HPDE6-E6E7 (cell line): ENCODE data around the gene ALDOB.

Source experiments
- DNase-seq: peaks from one replicate; pipeline ENCODE4 v3.0.0; 2011; ENCODE audit warnings: missing footprints; ENCODE audit errors: extremely low spot score

Gene ALDOB

DNA sequence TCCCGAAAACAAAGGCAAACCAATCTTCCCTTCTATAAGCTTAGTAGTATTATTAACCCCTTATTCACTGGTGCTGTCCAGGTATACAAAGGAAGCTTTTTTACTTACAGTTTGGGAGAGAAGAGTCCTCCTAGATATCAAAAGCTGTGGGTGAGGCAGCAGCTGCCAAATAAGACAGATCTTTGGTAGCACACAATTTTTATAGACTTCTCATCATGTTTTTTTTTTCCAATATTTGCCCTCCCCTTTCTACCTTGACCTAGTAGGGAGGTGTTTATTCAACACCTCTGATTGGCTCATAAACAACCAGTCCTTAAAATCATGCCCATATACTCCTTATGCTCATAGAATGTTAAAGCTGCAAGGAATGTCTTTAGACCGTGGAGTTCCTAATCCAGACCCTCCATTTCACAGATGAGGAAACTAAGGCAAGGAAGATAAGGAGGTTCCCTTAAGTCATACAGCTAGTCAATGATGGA lies at the start of gene ALDOB:
Gene ALDOB, minus strand, starts transcription at position 174 of the 479 bp plus-strand sequence. CDS start 4,887 bp downstream, outside the sequence.
- DNase-seq: no peak

DNA sequence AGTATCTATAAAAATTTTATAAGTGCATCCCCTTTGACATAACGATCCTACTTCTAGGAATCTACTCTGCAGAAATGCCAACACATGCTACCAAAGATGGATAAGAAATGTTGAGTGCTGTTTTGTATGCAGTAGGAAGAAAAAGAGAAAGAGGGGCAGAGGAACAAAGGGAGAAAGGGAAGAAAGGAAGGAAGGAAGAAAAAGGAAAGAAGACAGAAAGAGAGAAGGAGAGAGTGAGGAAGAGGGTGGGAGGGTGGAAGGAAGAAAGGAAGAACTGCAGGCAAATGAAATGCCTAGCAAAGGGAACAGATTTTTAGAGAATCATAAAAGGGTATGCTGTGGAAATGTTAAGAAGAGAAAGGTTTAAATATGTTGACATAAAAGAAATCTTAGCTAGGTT lies 48.5 kb upstream of the ALDOB start:
- DNase-seq: no peak

DNA sequence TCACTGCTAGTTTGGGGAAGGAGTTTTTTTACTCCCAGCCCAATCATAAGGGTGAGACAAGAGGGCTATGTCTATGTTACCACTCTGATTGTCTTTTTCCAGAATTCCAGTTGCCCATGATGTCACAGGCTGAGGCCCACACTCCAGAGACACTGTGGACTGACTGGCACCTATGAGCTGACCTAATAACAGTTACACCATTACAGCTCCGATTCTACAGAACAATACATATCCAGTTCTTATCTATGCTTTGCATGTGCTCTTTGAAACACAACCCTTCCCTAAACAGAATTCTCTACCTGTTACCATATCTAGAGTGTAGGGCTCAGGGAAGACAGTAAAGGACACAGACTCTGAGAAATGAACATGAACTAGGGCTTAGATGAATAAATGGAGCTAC lies 45.7 kb upstream of the ALDOB start:
- DNase-seq: no peak

DNA sequence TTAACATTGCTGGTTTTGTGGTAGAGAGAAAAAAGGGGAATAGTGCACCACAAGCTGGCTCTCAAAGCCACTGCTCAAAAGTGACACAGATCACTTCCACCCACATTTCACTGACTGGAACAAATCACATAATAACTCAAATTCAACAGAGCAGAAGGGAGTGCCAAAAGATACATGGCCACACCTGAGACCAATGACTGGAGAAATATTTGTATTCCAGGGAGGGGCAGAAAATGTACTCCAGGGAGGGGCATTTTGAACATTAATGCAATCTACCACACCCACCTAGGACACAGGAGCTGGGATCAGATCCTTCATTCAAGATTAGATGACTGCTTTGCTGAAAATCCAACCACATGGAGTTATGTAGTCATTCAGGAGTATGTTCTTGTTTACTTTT lies 44.8 kb upstream of the ALDOB start:
- no peak for DNase-seq

DNA sequence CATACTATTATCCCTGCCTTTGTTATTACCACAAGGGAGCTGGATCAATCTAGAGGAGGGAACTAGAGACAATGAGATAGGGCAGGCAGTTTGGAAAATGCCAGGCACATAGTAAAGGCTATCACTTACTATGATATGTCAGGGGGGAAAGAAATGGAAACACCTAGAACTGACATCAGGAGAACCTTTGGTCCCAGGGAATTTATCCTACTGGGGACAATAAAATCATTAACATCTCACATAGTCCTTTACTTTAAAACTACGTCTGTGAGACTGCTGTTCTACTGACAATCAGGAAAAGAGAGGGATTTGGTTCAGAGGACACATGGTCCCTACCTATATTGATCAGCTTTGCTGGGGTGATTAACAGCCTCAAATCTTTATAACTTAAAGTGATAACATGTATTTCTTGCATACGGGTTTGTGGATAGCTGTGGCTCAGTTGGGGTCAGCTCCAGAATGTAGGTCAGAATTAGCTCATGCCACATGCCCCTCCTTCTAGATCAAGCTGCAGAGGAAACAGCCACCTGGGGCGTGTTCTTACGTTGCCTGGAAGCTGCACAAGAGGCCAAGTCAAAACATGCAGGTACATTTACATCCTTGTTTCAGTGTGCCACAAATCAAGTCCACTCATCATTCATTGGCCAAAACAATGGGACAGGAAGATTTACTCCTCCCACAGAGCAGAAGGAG lies 43.9 kb upstream of the ALDOB start:
- peak; percentile 83 for DNase-seq

DNA sequence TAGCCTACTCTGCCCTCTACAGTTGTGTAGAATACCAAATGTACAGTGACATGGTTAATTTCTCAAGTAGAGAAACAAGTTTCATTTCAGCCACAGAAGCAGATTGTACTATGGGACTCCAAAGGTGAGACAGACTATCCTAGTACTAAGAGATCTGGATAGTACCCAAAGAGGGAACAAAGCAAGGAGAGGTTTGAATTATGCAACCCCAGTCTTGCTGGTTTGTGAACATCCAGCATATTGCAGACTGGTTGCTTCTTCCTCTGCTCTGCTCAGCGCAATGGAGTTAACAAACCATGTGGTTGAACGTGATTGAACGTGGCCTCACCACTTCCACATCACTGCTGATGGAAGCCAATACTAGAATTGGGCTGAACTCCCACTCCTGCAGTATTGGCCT lies 43.3 kb upstream of the ALDOB start:
- DNase-seq: no peak

DNA sequence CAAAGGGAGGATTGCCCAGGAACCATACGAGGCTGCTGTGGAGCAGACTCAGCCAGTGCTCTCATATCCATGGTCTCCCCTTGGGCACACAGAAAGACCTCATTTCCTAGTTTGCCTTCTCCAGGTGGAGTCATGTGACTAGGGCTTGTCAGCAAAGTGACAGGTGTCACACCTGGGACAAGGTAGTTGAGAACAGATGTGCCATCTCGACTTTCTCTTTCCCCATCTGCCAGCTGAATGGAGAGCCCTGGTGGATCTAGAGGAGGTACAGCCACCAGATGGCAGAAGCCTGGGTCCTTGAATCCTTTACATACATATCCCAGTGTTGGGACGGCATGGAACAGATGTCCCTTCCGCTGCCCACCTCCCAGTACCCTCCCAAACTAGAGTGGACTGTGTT lies 42.9 kb upstream of the ALDOB start:
- no peak for DNase-seq

DNA sequence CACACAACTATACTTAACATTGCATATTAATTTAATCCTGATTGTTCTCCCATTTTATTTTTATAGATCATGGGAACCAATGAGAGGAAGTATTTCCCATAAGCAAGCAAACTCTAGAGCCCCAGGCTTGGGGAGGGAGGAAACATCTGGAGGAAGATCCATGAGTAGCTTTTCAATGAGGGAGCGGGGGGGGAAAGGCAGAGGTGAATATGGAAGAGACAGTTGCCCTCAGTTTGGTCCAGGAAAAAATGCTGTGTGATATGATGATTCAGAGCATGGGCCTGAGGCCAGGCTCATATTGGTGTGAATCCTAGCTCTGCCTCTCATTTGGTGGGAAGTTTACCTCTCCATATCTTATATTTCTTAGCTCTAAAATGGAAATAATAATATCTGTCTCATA lies 42.2 kb upstream of the ALDOB start:
- no peak for DNase-seq

DNA sequence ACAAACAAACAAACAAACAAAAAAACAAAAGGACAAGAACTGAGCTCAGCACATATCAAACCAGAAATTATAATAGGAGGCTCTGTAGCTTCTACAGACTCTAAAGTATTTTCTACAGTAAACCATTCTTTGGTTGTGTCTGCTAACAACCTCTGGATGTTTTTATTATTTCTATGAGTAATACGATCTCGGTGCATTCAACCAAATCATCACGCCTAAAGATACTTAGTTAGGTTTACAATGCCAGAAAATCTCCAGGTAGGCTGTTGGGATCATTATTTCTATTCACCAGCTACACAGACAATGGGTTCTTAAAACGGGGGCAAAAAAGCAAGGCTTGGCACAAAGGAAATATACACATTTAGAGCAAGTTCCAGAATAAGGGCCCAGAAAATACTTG lies 41.6 kb upstream of the ALDOB start:
- no peak for DNase-seq

DNA sequence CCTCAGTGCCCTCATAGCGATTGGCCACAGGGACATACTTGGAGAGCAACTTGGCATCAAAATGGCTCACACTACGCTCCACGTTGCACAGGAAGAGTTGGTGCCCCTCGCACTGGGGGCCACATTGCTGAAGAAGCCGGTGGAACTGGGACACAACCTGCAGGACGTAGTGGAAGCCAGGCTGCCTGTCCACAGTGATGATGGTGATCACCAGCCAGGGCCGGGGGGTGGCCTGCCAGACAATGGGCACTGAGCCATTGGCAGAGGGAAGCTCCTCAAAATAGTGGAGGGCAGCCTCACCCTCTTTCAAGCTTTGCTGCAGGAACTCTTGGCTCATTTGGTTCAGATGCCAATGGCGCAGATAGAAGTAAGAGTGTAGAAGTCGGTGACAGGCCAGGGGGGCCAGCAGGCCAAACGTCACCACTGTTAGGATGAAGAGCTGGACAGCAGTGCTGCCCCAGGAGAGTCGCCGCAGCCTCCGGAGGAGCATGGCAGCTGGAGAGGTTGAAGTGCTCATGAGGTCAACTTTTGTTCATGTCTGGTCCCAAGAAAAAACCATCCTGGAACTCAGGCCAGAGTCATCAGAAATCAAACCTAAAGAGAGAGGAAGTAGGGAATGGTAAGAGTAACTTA lies 41.1 kb upstream of the ALDOB start:
- no peak for DNase-seq

DNA sequence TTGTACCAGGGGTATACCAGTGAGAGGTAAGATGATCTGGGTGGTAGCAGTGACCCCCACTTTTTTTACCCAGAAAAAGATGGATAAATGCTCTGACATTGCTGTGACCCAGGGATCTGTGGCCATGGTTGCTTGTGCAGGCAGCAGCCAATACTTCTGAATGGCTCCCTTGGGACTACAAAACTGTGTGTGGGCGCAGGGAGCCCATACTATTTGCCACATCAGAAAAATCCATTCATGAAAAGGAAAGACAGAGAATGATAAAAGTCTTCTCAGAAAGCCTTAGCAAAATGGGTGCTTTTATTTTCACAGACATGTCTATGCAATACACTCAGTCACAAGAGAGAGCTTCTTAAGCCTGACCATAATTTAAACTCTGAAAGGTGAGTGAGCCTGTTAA lies 37.3 kb upstream of the ALDOB start:
- DNase-seq: no peak

DNA sequence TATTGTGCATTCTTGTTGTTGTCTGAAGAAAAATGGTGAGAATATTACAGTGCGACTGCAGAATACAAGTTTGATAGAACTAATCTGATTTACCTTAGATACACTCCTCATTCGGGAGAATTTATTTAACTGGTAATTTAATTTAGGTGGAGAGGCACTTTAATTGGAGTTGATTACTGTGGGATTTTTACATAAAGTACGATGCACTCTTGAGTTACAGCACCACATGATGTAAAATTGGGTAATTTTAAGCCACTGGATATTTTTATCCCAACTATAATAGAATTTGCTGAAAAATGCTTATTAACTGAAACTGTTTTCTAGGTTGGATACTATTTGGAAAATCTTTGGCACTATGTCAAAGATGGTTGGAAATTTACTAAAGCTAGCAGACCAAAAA lies 35.4 kb upstream of the ALDOB start:
- DNase-seq: no peak

DNA sequence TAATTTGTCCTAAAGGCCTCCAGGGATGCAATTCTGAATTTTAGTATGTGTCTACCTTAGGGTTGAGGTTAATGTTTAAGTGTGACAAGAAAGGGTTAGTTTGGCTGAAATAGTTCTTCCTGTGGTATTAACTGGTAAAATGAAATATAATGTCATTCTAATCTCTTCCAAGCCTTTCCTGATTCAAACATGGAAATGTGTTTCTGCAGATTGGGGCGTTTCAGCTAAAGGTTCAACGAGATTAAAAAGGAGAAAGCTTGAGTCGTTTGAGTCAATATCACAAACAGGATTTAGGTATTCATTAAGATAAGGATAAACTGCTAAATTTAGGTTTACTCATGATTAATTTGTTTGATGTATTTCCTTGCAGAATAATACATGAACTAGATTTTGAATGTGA lies 34.4 kb upstream of the ALDOB start:
- no peak for DNase-seq

DNA sequence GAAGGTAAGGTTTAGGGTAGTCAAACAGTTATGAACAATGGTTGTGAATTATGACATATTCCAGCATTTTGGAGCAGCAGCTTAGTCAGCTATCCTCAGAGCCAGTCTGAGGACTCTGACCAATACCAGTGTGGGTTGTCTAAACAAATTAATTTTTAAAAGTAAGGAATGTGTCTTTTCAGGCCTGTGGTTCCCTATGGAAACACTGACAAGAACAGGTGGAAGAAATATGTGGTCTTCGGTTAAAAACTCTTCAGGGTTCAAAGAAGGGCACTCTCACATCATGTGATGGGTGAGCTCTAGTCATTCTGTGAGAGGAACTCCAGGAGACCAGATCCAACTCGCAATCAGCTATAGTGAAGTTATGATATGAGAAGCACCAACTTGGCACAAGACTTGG lies 33.5 kb upstream of the ALDOB start:
- no peak for DNase-seq

DNA sequence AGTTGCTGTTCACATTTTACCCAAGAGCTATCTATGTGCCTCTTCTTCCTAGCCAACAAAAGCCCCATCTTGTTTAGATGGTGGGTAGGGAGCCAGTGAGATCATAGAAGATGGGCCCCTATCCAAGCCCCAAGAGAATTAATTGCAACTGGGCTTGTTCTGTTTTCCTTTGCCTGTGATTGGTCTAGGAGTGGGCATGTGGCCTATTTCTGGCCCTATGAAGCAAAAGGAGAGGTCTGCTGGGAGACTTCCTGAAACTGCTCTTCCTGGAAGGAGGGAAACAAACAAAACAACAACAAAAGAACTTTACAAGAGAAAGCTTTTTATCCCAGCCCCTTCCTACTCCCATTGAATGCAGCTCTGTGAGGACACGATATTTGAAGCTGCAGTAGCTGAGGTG lies 32.5 kb upstream of the ALDOB start:
- no peak for DNase-seq

DNA sequence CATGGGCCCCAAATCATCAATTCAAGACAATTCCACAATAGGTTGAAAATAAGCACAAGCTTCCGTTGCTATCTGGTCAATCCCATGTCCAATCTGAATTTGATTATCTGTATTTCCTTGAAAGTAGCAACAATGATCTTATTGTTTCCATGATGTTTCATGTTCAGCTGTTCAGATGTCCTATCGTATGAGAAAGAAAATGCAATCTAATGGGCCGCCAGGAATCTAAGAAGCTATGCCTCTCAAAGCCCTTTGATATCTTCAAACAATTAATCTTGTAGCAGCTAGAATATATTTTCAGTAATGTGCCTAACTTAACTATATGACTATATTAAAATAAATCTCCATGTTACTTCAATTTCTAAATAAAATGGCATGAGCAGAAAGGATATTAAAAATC lies 32.1 kb upstream of the ALDOB start:
- no peak for DNase-seq

DNA sequence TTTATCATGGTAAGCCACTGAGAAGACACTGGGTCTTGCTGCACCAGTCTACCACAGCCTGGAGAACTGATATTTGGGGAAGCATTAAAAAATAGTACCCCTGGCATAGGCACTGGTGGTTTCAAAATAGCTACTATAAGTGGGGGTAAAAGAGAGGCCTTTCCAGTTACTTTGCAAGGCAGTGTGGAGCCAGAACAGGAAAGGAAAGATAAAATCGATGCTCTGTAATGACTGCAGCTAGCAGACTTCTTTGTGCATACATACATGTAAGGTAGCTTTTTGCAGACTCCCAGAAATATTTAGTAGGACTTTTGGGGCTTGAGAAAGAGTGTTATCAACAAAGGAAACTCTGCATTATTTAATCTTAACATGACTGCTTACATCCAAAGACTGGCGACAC lies 31.3 kb upstream of the ALDOB start:
- no peak for DNase-seq

DNA sequence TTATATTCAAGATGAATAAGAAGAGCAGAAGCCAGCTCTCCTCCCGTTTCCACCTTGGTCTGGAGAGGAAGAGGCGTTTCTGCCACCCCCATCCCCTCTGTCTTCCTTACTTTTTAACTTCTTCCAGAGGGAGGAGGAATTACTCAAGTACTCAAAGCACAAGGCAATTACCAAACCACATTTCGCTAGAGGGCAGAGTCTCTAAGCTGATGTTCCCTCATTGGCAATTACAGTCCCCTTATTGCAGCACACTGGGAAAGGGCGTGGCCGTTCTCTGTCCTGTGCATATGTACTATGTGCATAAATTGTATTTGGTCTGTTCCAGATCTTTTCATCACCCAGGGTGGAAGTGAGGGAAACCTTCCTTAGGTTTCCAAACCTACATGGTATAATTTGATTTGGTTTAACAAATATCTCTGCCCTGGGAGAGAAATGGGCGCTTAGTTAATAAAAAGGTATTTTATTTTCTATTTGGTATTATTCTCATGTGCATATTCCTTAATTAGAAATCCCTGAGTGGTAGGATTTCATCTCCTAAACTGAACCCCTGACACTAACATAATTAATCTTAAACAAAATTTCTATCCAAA lies 29.8 kb upstream of the ALDOB start:
- no peak for DNase-seq

DNA sequence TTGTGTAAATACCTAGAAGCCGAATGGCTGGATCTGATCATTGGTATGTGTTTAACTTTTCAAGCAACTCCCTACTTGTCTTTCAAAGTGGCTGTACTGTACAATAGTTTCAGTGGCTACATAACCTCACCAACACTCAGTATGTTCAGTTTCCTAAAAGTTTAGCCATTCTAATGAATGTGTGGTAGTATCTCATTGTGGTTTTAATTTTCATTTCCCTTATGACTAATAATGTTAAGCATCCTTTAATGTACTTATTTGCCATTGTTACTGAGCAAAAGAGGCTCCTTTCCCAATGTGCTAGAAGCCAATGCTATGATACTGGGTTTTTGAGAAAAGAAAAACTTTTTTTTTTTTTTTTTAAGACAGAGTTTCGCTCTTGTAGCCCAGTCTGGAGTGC lies 27.8 kb upstream of the ALDOB start:
- DNase-seq: no peak

DNA sequence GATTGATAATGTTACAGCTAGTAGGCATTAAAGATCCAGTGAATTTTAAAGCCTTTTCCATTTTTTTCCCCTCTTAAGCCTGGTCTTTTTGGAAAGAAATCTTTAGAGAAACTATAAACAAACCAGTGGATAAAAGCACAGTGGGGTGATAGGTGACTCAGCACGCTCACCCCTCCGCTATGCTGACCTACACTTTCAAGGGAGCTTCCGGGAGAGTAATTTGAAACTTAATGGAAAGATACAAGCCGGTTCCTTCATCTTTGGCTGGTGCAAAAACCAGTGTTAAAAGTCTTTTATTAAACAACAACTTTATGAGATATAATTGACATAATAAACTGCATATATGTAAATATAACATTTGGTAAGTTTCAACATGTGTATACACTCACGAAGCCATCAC lies 27.0 kb upstream of the ALDOB start:
- no peak for DNase-seq

DNA sequence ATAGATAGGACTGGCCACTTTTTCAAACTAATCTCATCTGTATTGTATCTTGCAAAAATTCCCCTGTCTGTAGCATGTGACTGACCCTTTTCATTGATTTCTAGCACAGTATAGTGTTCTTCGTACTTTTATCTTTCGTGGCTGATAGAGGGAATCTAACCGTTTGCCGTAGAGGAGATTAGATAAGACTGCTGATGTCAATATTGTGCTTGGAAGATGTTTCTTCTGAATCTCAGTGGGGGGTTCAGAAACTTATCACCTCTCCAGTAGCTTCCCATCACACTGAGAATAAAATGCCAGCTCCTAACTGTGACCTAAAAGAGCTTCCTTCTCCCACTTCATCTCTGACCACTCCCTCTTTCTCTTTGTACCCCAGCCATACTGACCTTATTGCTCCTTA lies 25.4 kb upstream of the ALDOB start:
- DNase-seq: no peak

DNA sequence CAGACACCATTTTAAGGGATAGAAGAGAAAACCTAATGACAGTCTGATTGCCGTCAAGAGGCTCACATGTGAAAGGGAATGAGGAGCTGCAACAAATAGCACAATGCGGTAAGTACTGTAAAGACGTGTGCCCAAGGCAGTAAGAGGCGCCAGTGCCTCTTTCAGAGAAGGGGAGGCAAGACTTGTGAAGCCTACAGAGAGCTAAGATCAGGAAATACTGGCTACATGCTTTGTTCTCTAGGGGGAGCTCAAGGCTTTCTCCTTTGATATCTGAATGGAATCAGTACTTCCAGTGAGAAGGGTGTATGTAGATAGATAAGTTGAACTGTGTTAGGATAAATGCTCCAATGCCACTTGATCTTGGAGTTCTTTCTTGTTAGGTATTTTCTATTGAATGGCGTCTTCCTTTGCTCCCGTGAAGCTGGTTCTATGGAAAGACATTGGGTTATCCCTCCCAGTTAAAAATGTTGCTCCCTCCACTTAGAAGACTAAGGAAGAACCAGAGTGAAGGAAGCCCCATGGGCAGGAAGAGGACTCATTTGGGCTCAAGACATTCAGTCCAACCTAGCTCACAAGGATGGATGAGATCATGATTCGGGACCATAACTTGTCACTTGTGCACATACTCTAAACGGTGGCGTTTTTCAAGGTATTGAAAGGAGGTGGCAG lies 23.5 kb upstream of the ALDOB start:
- DNase-seq: peak; percentile 60

DNA sequence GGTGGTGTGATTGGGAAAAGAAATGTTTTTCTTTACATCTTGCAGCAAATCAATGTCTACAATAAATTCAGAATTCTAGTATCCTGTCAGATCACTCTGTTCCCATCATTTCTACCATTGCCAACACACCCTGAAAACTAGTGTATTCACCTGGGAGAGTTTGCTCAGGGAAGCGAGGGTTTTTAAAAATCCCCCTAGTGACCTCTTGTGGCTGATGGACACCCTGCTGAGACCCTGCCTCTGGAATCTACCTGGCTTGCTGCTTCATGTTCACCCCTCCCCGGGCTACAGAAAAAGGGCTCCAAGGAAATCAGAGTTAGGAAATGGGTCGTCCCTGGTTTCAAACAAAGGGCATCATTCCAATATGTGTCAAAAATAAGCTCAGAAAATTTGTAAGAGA lies 21.4 kb upstream of the ALDOB start:
- no peak for DNase-seq
